Amygdala (tissue), 56 donors: ENCODE results near the gene TCAP.

Experiments
- DNase-seq, 56 donors: peaks; one replicate each; lab custom pipeline; 2025; lab: John Stamatoyannopoulos, UW

Gene TCAP

GRCh38 chr17:39647256-39647655 is 17.9 kb upstream of the TCAP start:
- no peak for DNase-seq

GRCh38 chr17:39648616-39649366 is 16.4 kb upstream of the TCAP start:
- DNase-seq, result peak in 2 of 56 donors; percentile 10 to 19

GRCh38 chr17:39650121-39650579 is 15.0 kb upstream of the TCAP start:
- no peak for DNase-seq

GRCh38 chr17:39651923-39652586 is 13.1 kb upstream of the TCAP start:
- no peak for DNase-seq

- peak in 42 of 56 donors; percentile 17 to 83 (median 52) for DNase-seq
Observed at GRCh38 chr17:39652587-39653315, 12.4 kb upstream of the TCAP start.

GRCh38 chr17:39653316-39653661 is 11.9 kb upstream of the TCAP start:
- no peak for DNase-seq

GRCh38 chr17:39653662-39654331 is 11.4 kb upstream of the TCAP start:
- peak in 36 of 56 donors; percentile 7 to 77 (median 40) for DNase-seq

- DNase-seq, result no peak
Observed at GRCh38 chr17:39655105-39655504, 10.0 kb upstream of the TCAP start.

- DNase-seq, result no peak
Observed at GRCh38 chr17:39658346-39658745, 6.8 kb upstream of the TCAP start.

- no peak for DNase-seq
Observed at GRCh38 chr17:39658760-39659159, 6.4 kb upstream of the TCAP start.

GRCh38 chr17:39659279-39660010 is 5.7 kb upstream of the TCAP start:
- no peak for DNase-seq

GRCh38 chr17:39660011-39660360 is 5.2 kb upstream of the TCAP start:
- DNase-seq, result no peak

GRCh38 chr17:39660397-39661385 is 4.5 kb upstream of the TCAP start:
- no peak for DNase-seq

GRCh38 chr17:39661744-39662541 is 3.2 kb upstream of the TCAP start:
- no peak for DNase-seq

- no peak for DNase-seq
Observed at GRCh38 chr17:39662551-39663339, 2.4 kb upstream of the TCAP start.

- no peak for DNase-seq
Observed at GRCh38 chr17:39663340-39663687, 1.8 kb upstream of the TCAP start.
